MCF 10A (cell line): ENCODE results near the gene BRSK2. TPM values are rescaled to one million over a fixed set of nuclear protein-coding genes. Genes with fewer than 3 reads are reported as not detected.

Experiments used
- BruUV-seq: library from RNA; stranded (reverse); fragments of 400-500 nt; replicated peaks from 2 replicates; lab custom pipeline; 2021; lab: Mats Ljungman, UMichigan
- CTCF ChIA-PET: fragments of 300-600 bp; sonication (Branson Sonifier 250); formaldehyde crosslinking; extraction: SDS; loops from one replicate; lab custom pipeline; 2021; ENCODE audit warnings: antibody characterized with exemption, inconsistent platforms; lab: Yijun Ruan, JAX
- POLR2A ChIA-PET: fragments of 300-600, 350-650 bp; sonication (Branson Sonifier 250); formaldehyde crosslinking; extraction: SDS; loops from one replicate; lab custom pipeline; 2020; ENCODE audit warnings: antibody characterized with exemption, inconsistent platforms; lab: Yijun Ruan, JAX
- DNase-seq: peaks from one replicate; pipeline ENCODE4 v3.0.0-alpha.2; 2018; ENCODE audit not compliant: unreplicated experiment
- H3K27ac Mint-ChIP-seq: one replicate; pipeline ENCODE4 v1.8.0; 2022; ENCODE audit warnings: mild to moderate bottlenecking, low read depth, mixed read lengths; ENCODE audit not compliant: unreplicated experiment
- H3K27me3 Mint-ChIP-seq: one replicate; pipeline ENCODE4 v1.8.0; 2022; ENCODE audit warnings: mixed read lengths; ENCODE audit not compliant: insufficient read depth, unreplicated experiment
- H3K36me3 Mint-ChIP-seq: one replicate; pipeline ENCODE4 v1.8.0; 2022; ENCODE audit warnings: mild to moderate bottlenecking, moderate library complexity, mixed read lengths; ENCODE audit not compliant: insufficient read depth, unreplicated experiment
- H3K4me1 Mint-ChIP-seq: one replicate; pipeline ENCODE4 v1.8.0; 2022; ENCODE audit warnings: mixed read lengths; ENCODE audit not compliant: insufficient read depth, unreplicated experiment
- H3K4me3 Mint-ChIP-seq: one replicate; pipeline ENCODE4 v1.8.0; 2022; ENCODE audit warnings: mild to moderate bottlenecking, moderate library complexity, mixed read lengths; ENCODE audit not compliant: unreplicated experiment
- H3K9me3 Mint-ChIP-seq: one replicate; pipeline ENCODE4 v1.8.0; 2022; ENCODE audit warnings: mixed read lengths; ENCODE audit not compliant: unreplicated experiment
- intact Hi-C: fragments of 100-400 bp; cut with micrococcal nuclease; formaldehyde crosslinking; loops from 2 replicates; pipeline ENCODE4 v1.14.1; 2022
- total RNA-seq: library from RNA; stranded (reverse); gene quantifications from 2 replicates; pipeline ENCODE4 v1.2.3, GENCODE V29; 2022
- TF ChIP-seq, protein P1 (sequence below): fragments of 200-600 bp; IDR thresholded peaks from one replicate; pipeline ENCODE4 v1.8.0; 2022; ENCODE audit warnings: antibody characterized with exemption, mild to moderate bottlenecking; ENCODE audit not compliant: unreplicated experiment

BRSK2 gene
- total RNA-seq, 1 experiment from 2014 or later = 0.44 TPM

DNA sequence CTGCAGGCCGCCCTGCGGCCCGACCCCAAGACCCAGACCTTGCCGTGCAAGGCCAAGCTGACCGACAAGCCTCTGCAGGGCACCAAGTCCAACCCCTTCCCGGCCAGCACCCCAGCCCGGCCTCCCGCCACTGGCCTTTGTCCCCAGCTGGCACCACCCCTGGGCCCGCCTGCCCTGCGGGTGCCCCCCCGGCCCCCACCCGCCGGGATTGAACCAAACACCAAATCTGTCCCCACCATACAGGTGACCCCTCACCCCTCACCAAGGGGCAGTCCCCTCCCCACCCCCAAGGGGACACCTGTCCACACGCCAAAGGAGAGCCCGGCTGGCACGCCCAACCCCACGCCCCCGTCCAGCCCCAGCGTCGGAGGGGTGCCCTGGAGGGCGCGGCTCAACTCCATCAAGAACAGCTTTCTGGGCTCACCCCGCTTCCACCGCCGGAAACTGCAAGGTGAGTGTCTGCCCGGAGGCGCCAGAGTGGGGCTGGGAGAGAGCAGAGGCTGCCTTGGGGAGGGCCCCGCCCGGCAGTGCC, 60.7 kb downstream of the BRSK2 start:
- TF ChIP-seq, protein P1, sequence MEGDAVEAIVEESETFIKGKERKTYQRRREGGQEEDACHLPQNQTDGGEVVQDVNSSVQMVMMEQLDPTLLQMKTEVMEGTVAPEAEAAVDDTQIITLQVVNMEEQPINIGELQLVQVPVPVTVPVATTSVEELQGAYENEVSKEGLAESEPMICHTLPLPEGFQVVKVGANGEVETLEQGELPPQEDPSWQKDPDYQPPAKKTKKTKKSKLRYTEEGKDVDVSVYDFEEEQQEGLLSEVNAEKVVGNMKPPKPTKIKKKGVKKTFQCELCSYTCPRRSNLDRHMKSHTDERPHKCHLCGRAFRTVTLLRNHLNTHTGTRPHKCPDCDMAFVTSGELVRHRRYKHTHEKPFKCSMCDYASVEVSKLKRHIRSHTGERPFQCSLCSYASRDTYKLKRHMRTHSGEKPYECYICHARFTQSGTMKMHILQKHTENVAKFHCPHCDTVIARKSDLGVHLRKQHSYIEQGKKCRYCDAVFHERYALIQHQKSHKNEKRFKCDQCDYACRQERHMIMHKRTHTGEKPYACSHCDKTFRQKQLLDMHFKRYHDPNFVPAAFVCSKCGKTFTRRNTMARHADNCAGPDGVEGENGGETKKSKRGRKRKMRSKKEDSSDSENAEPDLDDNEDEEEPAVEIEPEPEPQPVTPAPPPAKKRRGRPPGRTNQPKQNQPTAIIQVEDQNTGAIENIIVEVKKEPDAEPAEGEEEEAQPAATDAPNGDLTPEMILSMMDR = no peak
- Mint-ChIP-seq H3K27me3 (no peaks in the 10 kb centered on the region), H3K27ac (no peak overlapping the region), H3K9me3 (no peaks in the 10 kb centered on the region), H3K4me1 (no peaks in the 10 kb centered on the region), H3K36me3 (no peaks in the 10 kb centered on the region), H3K4me3 (no peak overlapping the region)
- BruUV-seq = no TSS peak
- POLR2A ChIA-PET = interaction anchor here (0.6 kb wide), 1 partner anchor 100 kb away, joined by 3 read pairs; no protein-coding TSS in a partner anchor
- DNase-seq = no peak
- CTCF ChIA-PET = interaction anchor here (0.7 kb wide), 1 partner anchor 512 kb away, joined by 3 read pairs; no protein-coding TSS in a partner anchor
- intact Hi-C loops = no loop called here

DNA sequence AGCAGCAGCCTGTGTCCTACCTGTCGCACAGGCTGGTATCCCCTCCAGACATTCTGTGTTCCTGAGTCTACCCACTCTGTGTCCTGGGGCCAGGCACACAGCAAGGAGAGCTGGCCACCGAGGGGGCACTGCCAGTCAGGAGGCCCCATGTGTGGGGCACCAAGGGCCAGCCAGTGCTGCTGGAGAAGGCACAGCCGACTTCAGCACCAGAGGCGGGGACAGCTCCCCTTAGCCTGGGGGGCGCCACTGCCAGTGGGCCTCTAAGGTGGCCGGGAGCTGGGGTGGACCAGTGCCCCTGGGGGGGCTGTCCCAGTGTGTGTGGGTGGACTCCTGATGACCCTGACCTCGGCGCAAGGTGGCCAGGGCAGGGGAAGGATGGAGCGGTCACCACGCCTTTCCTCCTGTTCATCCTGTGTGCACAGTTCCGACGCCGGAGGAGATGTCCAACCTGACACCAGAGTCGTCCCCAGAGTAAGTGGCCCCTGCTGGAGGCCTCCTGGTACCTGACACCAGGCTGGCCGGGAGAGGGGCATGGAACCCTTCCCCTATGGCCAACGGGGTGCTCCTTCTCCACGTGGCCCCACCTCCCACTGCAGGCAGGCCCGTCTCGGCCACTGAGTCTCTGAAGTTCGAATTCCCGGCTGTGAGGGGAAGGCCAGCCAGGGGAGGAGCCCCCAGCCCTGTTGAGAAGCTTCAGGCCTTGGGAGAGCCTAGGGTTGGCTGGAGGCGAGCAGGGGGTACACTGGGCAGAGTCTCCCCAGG, 61.4 kb downstream of the BRSK2 start:
- no TSS peak for BruUV-seq
- DNase-seq = no peak
- intact Hi-C loops = no loop called here
- no peaks in the 10 kb centered on the region for H3K36me3 Mint-ChIP-seq
- H3K27me3 Mint-ChIP-seq = no peaks in the 10 kb centered on the region
- CTCF ChIA-PET = interaction anchor here (0.6 to 0.7 kb wide), 2 partner anchors 65 to 513 kb away, joined by 3 to 4 read pairs; no protein-coding TSS in a partner anchor
- H3K4me3 Mint-ChIP-seq = no peak overlapping the region
- H3K9me3 Mint-ChIP-seq = no peaks in the 10 kb centered on the region
- no peaks in the 10 kb centered on the region for H3K4me1 Mint-ChIP-seq
- no peak overlapping the region for H3K27ac Mint-ChIP-seq
- TF ChIP-seq, protein P1 = no peak
- POLR2A ChIA-PET = no interaction called here

DNA sequence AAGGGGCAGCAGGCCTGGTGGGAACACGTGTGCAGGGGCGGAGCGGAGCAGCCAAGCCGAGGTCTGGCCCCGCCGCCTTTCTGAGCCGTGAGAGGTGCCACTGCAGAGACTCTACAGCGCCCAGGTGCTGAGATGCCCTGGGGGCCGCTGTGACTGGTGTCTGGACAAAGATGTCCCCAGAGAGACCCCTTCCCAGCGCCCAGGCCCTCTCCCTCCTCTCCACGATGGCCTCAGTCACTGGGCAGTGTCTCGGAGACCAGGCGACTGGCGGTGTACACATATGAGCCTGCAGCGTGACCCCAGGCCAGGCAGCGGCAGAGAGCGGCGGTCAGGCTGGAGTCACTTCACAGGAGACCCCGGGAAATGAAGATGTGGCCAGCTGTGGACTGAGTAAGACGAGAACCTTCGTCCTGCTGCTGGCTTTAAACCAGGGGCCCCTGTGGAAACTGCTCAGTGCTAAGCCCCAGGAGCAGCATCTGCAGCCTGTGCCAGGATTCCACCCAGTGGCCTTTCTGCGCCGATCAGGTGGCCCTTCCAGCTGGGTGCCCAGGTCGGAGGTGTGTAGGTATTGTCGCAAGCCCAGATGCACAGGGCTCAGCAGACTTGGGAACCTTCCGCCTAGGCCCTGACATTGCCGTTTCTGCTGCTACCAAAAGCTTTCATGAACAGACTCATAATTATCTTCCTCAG, 62.2 kb downstream of the BRSK2 start:
- no peaks in the 10 kb centered on the region for H3K27me3 Mint-ChIP-seq
- TF ChIP-seq, protein P1 = no peak
- intact Hi-C loops = no loop called here
- BruUV-seq = no TSS peak
- ChIA-PET POLR2A (no interaction called here), CTCF (interaction anchor here (0.6 kb wide), 1 partner anchor 66 kb away, joined by 4 read pairs; no protein-coding TSS in a partner anchor)
- no peaks in the 10 kb centered on the region for H3K36me3 Mint-ChIP-seq
- no peak overlapping the region for H3K4me3 Mint-ChIP-seq
- no peaks in the 10 kb centered on the region for H3K9me3 Mint-ChIP-seq
- no peak overlapping the region for H3K27ac Mint-ChIP-seq
- no peaks in the 10 kb centered on the region for H3K4me1 Mint-ChIP-seq
- no peak for DNase-seq

DNA sequence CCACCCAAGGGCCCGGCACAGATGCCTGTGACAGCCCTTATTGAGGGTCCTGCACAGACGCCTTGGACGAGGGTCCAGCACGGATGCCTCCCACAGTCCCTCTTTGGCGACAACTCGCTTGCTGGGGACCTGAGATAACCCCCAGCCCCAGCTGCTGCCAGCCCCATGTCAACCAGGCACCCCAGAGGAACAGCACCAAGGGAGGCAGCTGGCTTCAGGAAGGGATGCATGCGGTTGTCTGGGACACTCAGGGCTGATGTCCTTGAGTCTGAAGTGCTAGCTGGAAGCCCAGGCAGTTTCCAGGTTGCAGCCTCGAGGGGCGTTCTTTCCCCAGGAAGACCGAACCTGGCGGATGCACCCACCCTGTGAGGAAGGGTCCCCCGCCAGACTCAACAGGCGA, 63.0 kb downstream of the BRSK2 start:
- Mint-ChIP-seq H3K9me3 (no peaks in the 10 kb centered on the region), H3K4me3 (no peak overlapping the region), H3K27ac (no peak overlapping the region), H3K4me1 (no peaks in the 10 kb centered on the region), H3K36me3 (no peaks in the 10 kb centered on the region), H3K27me3 (no peaks in the 10 kb centered on the region)
- intact Hi-C loops = no loop called here
- no TSS peak for BruUV-seq
- TF ChIP-seq, protein P1 = no peak
- no peak for DNase-seq
- ChIA-PET CTCF (interaction anchor here (0.6 kb wide), 1 partner anchor 103 kb away, joined by 3 read pairs; no protein-coding TSS in a partner anchor), POLR2A (no interaction called here)
